K562 (cell line): Measurements from ENCODE around the gene CRAT. TPM values are rescaled to one million over a fixed set of nuclear protein-coding genes. Genes with fewer than 3 reads are reported as not detected.
A peak's percentile ranks its signal among the peaks of the same experiment; 100 is the strongest.

Experiments
- ATAC-seq: fragments of 200-7000 bp; cut with Tn5 transposase; 3 replicates; pipeline ENCODE4 v1.9.1; 2020; ENCODE audit warnings: moderate library complexity
- BruUV-seq: library from RNA; stranded (reverse); fragments of 400-500 nt; replicated peaks from 2 replicates; lab custom pipeline; 2021; lab: Mats Ljungman, UMichigan
- CTCF ChIA-PET: fragments of 300-600 bp; formaldehyde crosslinking; extraction: SDS; loops from one replicate; lab custom pipeline; 2021; ENCODE audit warnings: low intra/inter-chr PET ratio; lab: Yijun Ruan, JAX
- POLR2A ChIA-PET: fragments of 300-600, 350-650 bp; sonication (Branson Sonifier 250); formaldehyde crosslinking; extraction: SDS; loops from one replicate; lab custom pipeline; 2021; ENCODE audit warnings: antibody characterized with exemption, inconsistent platforms; lab: Yijun Ruan, JAX
- DNase-seq, 4 experiments: peaks; one replicate each; pipeline versions ENCODE4 v3.0.0 to v3.0.0-alpha.2; 2011 to 2018; ENCODE audit warnings: low spot score in 3 of 4, mixed read lengths in 3 of 4; ENCODE audit errors: extremely low read depth in 1 of 4
- FAIRE-seq: peaks from 2 replicates; lab custom pipeline; 2011; peaks lifted over from hg19 to GRCh38; lab: Jason Lieb, UNC
- H2AFZ ChIP-seq: 2 replicates; pipeline ENCODE4 v1.6.0; 2011; ENCODE audit warnings: low read depth, low read length, control low read depth, inconsistent platforms
- H3K27ac ChIP-seq: fragments of 200-600 bp; 3 replicates; pipeline ENCODE4 v1.8.0; 2011; ENCODE audit warnings: low read depth, mild to moderate bottlenecking, control low read depth, inconsistent platforms, low read length, moderate library complexity, mixed read lengths; ENCODE audit errors: extremely low read depth
- H3K27me3 ChIP-seq, 2 experiments: fragments of 300-600 bp in 1 of 2; 2 replicates in 1 of 2; 3 replicates in 1 of 2; pipeline versions ENCODE4 v1.6.0 to v1.8.0; 2011; ENCODE audit warnings: inconsistent platforms in 2 of 2, low read length in 2 of 2, mild to moderate bottlenecking in 1 of 2, mixed read lengths in 1 of 2, moderate library complexity in 1 of 2; ENCODE audit not compliant: control insufficient read depth in 2 of 2, insufficient read depth in 2 of 2
- H3K36me3 ChIP-seq: fragments of 300-600 bp; 3 replicates; pipeline ENCODE4 v1.8.0; 2011; ENCODE audit warnings: mild to moderate bottlenecking, low read length, inconsistent platforms; ENCODE audit not compliant: control insufficient read depth, insufficient read depth
- H3K4me1 ChIP-seq, 2 experiments: fragments of 200-600 bp in 1 of 2; replicated peaks in 1 of 2; 2 replicates in 1 of 2; 3 replicates in 1 of 2; pipeline versions ENCODE4 v1.5.1 to v1.8.0; 2011; ENCODE audit warnings: inconsistent platforms in 2 of 2, low read length in 2 of 2, mild to moderate bottlenecking in 1 of 2, mixed read lengths in 1 of 2, moderate library complexity in 1 of 2; ENCODE audit not compliant: control insufficient read depth in 2 of 2, insufficient read depth in 2 of 2
- H3K4me2 ChIP-seq: 2 replicates; pipeline ENCODE4 v1.6.1; 2011; ENCODE audit warnings: low read length, control low read depth, inconsistent platforms, mixed read lengths; ENCODE audit not compliant: insufficient read depth
- H3K4me3 ChIP-seq: fragments of 200-600 bp; sonication (generic), shearing (Covaris generic); 2 replicates; pipeline ENCODE4 v1.5.1; 2016; ENCODE audit warnings: control low read depth, inconsistent platforms
- H3K79me2 ChIP-seq: fragments of 200-600 bp; 3 replicates; pipeline ENCODE4 v1.8.0; 2011; ENCODE audit warnings: low read length, inconsistent platforms; ENCODE audit not compliant: control insufficient read depth, insufficient read depth
- H3K9ac ChIP-seq, 2 experiments: 2 replicates each; pipeline versions ENCODE4 v1.6.0 to v1.6.1; 2011; ENCODE audit warnings: low read depth in 2 of 2, low read length in 2 of 2, control low read depth in 1 of 2, inconsistent platforms in 1 of 2, mild to moderate bottlenecking in 1 of 2, mixed read lengths in 1 of 2; ENCODE audit not compliant: insufficient read depth in 1 of 2
- H3K9me1 ChIP-seq: one replicate; pipeline ENCODE4 v1.6.0; 2011; ENCODE audit warnings: inconsistent platforms, mild to moderate bottlenecking, low read length, moderate library complexity; ENCODE audit not compliant: control insufficient read depth, insufficient read depth
- H3K9me3 ChIP-seq: replicated peaks from 2 replicates; pipeline ENCODE4 v1.5.1; 2011; ENCODE audit warnings: low read depth, low read length, inconsistent platforms; ENCODE audit not compliant: control insufficient read depth, insufficient read depth
- H4K20me1 ChIP-seq: replicated peaks from 2 replicates; pipeline ENCODE4 v1.6.1; 2011; ENCODE audit warnings: low read length, inconsistent platforms, mixed read lengths; ENCODE audit not compliant: control insufficient read depth, insufficient read depth
- BCL6 ChIP-seq: fragments of 250-450 bp; sonication (Bioruptor Pico); IDR thresholded peaks from 2 replicates; pipeline ENCODE4 v1.4.0; 2020
- FOXJ3 ChIP-seq: sonication (generic); formaldehyde crosslinking; IDR thresholded peaks from 2 replicates; pipeline ENCODE4 v1.4.0; 2020; ENCODE audit warnings: mild to moderate bottlenecking, missing genetic modification reagents
- GABPB1 ChIP-seq: sonication (generic); formaldehyde crosslinking; IDR thresholded peaks from 2 replicates; pipeline ENCODE4 v1.8.0; 2022; ENCODE audit warnings: mild to moderate bottlenecking, missing genetic modification reagents
- ILK ChIP-seq: fragments of 450-650 bp; IDR thresholded peaks from 2 replicates; pipeline ENCODE4 v1.6.1; 2016; ENCODE audit warnings: missing genetic modification characterization, low read depth, mild to moderate bottlenecking, missing compliant biosample characterization, moderate library complexity, borderline replicate concordance
- NFRKB ChIP-seq: fragments of 450-650 bp; IDR thresholded peaks from 2 replicates; pipeline ENCODE4 v1.6.1; 2016; ENCODE audit warnings: low read depth
- NR2F6 ChIP-seq: fragments of 450-650 bp; formaldehyde crosslinking; IDR thresholded peaks from 2 replicates; pipeline ENCODE4 v1.4.0; 2020; ENCODE audit warnings: mild to moderate bottlenecking
- PCBP1 ChIP-seq: fragments of 200-400 bp; formaldehyde crosslinking; IDR thresholded peaks from 2 replicates; pipeline ENCODE4 v1.6.1; 2018; ENCODE audit warnings: mild to moderate bottlenecking, low read depth, low read length; ENCODE audit not compliant: poor library complexity, severe bottlenecking
- THRAP3 ChIP-seq: fragments of 450-650 bp; IDR thresholded peaks from 2 replicates; pipeline ENCODE4 v1.6.1; 2016; ENCODE audit warnings: mild to moderate bottlenecking, inconsistent platforms, borderline replicate concordance
- WHSC1 ChIP-seq: IDR thresholded peaks from one replicate; pipeline ENCODE4 v1.6.1; 2012; ENCODE audit warnings: low read length, control low read depth, inconsistent platforms
- ZFPM2 ChIP-seq: fragments of 250-450 bp; sonication (Bioruptor Pico); IDR thresholded peaks from 2 replicates; pipeline ENCODE4 v1.5.1; 2022; ENCODE audit warnings: mild to moderate bottlenecking
- ZNF695 ChIP-seq: fragments of 450-650 bp; formaldehyde crosslinking; IDR thresholded peaks from 2 replicates; pipeline ENCODE4 v1.4.0; 2020; ENCODE audit warnings: mild to moderate bottlenecking, moderate library complexity
- WGBS: fragments of 100-300 bp; shearing (Covaris generic); methylation state at CpG from one replicate; pipeline ENCODE4 v1.1.6; 2016; ENCODE audit warnings: low coverage, mixed read lengths; ENCODE audit not compliant: insufficient coverage; ENCODE audit errors: missing lambda C conversion rate; 5-methylcytosine and 5-hydroxymethylcytosine counted together
- in situ Hi-C: fragments of 300-500 bp; cut with MboI; formaldehyde crosslinking; loops from 4 replicates; pipeline ENCODE4 v1.15.0; 2018; ENCODE audit warnings: inconsistent platforms, mixed read lengths
- intact Hi-C: fragments of 100-400 bp; cut with micrococcal nuclease; formaldehyde crosslinking; loops from 2 replicates; pipeline ENCODE4 v1.14.2; 2022
- polyA plus RNA-seq, 8 experiments: library from polyadenylated mRNA; depleted of rRNA in 4 of 8; stranded (reverse) in 5 of 8; unstranded in 3 of 8; fragments of >200 nt; fragmentation: Nextera tagmentation in 2 of 8; fragmentation: Illumina TruSeq in 1 of 8; extraction: Ambion mirVana in 2 of 8; extraction: Trizol in 1 of 8; gene quantifications; 2 replicates each; pipeline versions ENCODE4 v1.2.1 to v1.2.3, GENCODE V29; 2011 to 2014; ENCODE audit warnings: inconsistent platforms in 1 of 8, missing spikeins in 1 of 8
- total RNA-seq, 7 experiments: library from RNA; depleted of rRNA in 6 of 7; stranded (reverse); fragments of >200 nt in 6 of 7; fragmentation: Illumina TruSeq in 2 of 7; extraction: Trizol in 2 of 7; gene quantifications; 2 replicates each; pipeline versions ENCODE4 v1.2.1 to v1.2.3, GENCODE V29; 2011 to 2021; ENCODE audit warnings: low replicate concordance in 1 of 7
- TF ChIP-seq, protein P1 (sequence below): fragments of 200-400 bp; formaldehyde crosslinking; IDR thresholded peaks from 2 replicates; pipeline ENCODE4 v1.6.1; 2017; ENCODE audit warnings: mild to moderate bottlenecking, low read depth, low read length, moderate library complexity

Gene CRAT
- total and polyA plus RNA-seq, 9 of the 15 experiments (the other 6 are each of a cell fraction or from before 2014, with no cell fraction given): 0.20 to 13.8 (median 5.4) TPM

DNA sequence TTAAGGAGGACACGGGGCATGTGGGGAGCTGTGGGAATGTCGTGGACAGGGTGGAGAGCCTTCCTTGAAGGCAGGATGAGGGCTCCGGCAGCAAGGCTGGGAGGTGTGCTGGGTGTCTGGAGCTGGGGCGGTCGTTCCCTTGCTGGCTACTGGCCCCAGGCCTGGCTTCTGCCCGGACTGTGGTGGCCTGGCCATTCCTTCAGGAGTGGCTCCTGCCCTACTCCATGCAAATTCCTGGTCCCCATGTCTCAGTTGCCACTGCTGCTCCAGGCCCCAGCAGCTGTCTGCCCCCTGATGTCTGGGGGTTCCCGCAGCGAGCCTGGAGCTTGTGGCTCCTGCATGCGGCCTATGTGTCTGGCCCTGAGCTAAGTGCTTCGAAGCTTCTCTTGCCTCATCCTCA lies 45.6 kb upstream of the CRAT start:
- Histone ChIP-seq H3K4me2 (no peak overlapping the region), H3K9me1 (no peaks in the 10 kb centered on the region), H3K79me2 (no peaks in the 10 kb centered on the region), H3K27ac (no peak overlapping the region), H3K27me3 (no peaks in the 10 kb centered on the region), H3K9ac (peak overlapping the region in 1 of 2 experiments; percentile 45; a peak in 1 of 4 replicates), H3K4me3 (no peak overlapping the region), H3K4me1 (peaks cover 0 to 12% of the 10 kb centered on the region in 2 experiments; a peak in 1 of 5 replicates), H2AFZ (no peak overlapping the region), H3K36me3 (no peaks in the 10 kb centered on the region), H4K20me1 (no peaks in the 10 kb centered on the region), H3K9me3 (no peaks in the 10 kb centered on the region)
- DNase-seq: no peak
- in situ Hi-C loops (no loop called here), intact Hi-C loops (no loop called here)
- TF ChIP-seq, protein P1, sequence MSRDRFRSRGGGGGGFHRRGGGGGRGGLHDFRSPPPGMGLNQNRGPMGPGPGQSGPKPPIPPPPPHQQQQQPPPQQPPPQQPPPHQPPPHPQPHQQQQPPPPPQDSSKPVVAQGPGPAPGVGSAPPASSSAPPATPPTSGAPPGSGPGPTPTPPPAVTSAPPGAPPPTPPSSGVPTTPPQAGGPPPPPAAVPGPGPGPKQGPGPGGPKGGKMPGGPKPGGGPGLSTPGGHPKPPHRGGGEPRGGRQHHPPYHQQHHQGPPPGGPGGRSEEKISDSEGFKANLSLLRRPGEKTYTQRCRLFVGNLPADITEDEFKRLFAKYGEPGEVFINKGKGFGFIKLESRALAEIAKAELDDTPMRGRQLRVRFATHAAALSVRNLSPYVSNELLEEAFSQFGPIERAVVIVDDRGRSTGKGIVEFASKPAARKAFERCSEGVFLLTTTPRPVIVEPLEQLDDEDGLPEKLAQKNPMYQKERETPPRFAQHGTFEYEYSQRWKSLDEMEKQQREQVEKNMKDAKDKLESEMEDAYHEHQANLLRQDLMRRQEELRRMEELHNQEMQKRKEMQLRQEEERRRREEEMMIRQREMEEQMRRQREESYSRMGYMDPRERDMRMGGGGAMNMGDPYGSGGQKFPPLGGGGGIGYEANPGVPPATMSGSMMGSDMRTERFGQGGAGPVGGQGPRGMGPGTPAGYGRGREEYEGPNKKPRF: no peak
- TF ChIP-seq NFRKB (no peak), NR2F6 (CRISPR knock-in tag) (no peak), ZFPM2 (CRISPR knock-in tag) (no peak), THRAP3 (no peak), GABPB1 (CRISPR knock-in tag) (no peak), ZNF695 (CRISPR knock-in tag) (no peak), ILK (tag) (no peak), BCL6 (CRISPR knock-in tag) (no peak), PCBP1 (no peak), WHSC1 (no peak), FOXJ3 (CRISPR knock-in tag) (no peak)
- ATAC-seq: no peak; the same call in 2 of the 3 replicates
- ChIA-PET CTCF (no interaction called here), POLR2A (interaction anchor here (1.5 kb wide), 1 partner anchor 10 kb away, joined by 6 read pairs; no protein-coding TSS in a partner anchor)
- BruUV-seq: no TSS peak
- no peak for FAIRE-seq
- 80% methylated on average over 10 of the region's 10 CpGs for WGBS
